Stimulated activated CD4-positive, alpha-beta T cell treated with anti-CD3 and anti-CD28 coated beads, Interleukin-1b, Interleukin-23, amount 100 ng/mL, for 48 hours (primary cell): ENCODE measurements around the gene SYNPO2L.

Experiments used
- DNase-seq: peaks from one replicate; pipeline ENCODE4 v3.0.0-alpha.2; 2020

The SYNPO2L gene

GRCh38 chr10:73614720-73615119, 41.1 kb downstream of the SYNPO2L start:
- DNase-seq: no peak

DNA sequence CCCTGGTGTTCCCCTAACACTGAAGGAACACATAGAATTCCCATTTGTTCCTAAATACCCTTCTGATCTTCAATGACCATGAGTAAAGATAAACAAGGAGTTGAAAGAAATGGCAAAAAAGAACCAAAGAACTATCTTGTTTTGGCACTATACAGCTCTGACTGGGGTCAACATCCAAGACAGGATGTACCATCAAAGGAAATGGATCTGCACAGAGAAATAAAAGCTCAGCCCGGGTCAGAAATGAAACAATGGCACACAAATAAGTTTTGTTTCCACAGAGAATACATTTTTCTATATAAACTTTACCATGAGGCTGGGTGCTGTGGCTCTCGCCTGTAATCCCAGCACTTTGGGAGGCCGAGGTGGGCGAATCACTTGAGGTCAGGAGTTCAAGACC, 46.7 kb downstream of the SYNPO2L start:
- no peak for DNase-seq

DNA sequence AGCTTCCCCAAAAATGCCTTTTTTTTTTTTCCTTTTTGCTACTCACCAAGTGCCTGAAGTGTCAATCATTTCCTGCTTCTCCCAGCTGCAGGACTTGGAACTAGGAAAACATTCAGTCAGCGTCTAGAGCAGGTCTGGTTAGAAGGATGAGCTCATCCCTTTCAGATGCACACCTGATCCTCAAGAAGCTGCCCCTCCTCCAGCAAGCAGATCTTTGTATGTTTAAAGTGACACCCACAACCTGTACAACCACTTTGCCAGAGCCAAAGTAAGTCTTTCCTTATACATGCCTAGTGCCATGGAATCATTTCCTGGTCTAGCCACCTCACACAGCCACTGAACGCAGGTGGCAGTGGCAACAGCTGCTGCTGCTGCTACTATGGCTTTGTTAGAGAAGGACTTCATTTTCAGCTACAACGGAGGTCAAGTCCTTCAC, 54.3 kb downstream of the SYNPO2L start:
- DNase-seq: no peak

DNA sequence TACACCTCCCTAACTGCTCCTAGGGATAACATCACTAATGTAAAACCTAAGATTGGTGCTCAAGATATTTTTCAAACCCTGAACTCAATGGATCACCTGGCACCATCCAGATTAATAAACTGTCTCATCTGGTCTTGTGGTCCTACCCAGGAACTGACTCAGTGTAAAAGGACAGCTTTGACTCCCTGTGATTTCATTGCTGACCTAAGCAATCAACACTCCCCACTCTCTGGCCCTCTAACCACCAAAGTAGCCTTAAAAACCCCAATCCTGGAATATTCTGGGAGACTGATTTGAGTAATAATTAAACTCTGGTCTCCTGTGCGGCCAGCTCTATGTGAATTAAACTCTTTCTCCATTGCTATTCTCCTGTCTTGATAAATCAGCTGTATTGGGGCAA, 58.5 kb downstream of the SYNPO2L start:
- no peak for DNase-seq
